Activated B cell treated with CpG ODN at 0.5 μM for 24 hours (primary cell): ENCODE data around the gene EVX2. TPM values are rescaled to one million over a fixed set of nuclear protein-coding genes. Genes with fewer than 3 reads are reported as not detected.
A peak's percentile ranks its signal among the peaks of the same experiment; 100 is the strongest.

Experiments used
- ATAC-seq: fragments of 200-7000 bp; cut with Tn5 transposase; one replicate; pipeline ENCODE4 v1.10.0; 2021; ENCODE audit warnings: low read depth, mild to moderate bottlenecking, moderate library complexity
- CTCF ChIA-PET: fragments of 350-600 bp; sonication (Branson Sonifier 250); formaldehyde crosslinking; loops from one replicate; lab custom pipeline; 2021; ENCODE audit warnings: antibody characterized with exemption; lab: Charles Lee
- POLR2A ChIA-PET: fragments of 350-600 bp; sonication (Branson Sonifier 250); formaldehyde crosslinking; loops from one replicate; lab custom pipeline; 2021; ENCODE audit warnings: antibody characterized with exemption; lab: Charles Lee
- DNase-seq: peaks from one replicate; pipeline ENCODE4 v3.0.0; 2022
- H3K27ac Mint-ChIP-seq: one replicate; pipeline ENCODE4 v1.8.0; 2020; ENCODE audit warnings: mixed read lengths
- H3K27me3 Mint-ChIP-seq: one replicate; pipeline ENCODE4 v1.8.0; 2021; ENCODE audit warnings: mixed read lengths
- H3K36me3 Mint-ChIP-seq: one replicate; pipeline ENCODE4 v1.8.0; 2021; ENCODE audit warnings: low read depth, mixed read lengths
- H3K4me1 Mint-ChIP-seq: one replicate; pipeline ENCODE4 v1.8.0; 2021; ENCODE audit warnings: mixed read lengths
- H3K4me3 Mint-ChIP-seq: one replicate; pipeline ENCODE4 v1.8.0; 2020; ENCODE audit warnings: mild to moderate bottlenecking, mixed read lengths
- H3K9me3 Mint-ChIP-seq: one replicate; pipeline ENCODE4 v1.8.0; 2020; ENCODE audit warnings: mixed read lengths
- intact Hi-C: fragments of 100-400 bp; cut with micrococcal nuclease; formaldehyde crosslinking; loops from one replicate; pipeline ENCODE4 v1.15.1; 2024
- total RNA-seq: library from RNA; stranded (reverse); gene quantifications from 2 replicates; pipeline ENCODE4 v1.2.3, GENCODE V29; 2022
- TF ChIP-seq, protein P1 (sequence below): fragments of 200-600 bp; IDR thresholded peaks from one replicate; pipeline ENCODE4 v1.8.0; 2022; ENCODE audit warnings: antibody characterized with exemption, mild to moderate bottlenecking

Gene EVX2
- total RNA-seq, 1 donor from 2014 or later: not detected

DNA sequence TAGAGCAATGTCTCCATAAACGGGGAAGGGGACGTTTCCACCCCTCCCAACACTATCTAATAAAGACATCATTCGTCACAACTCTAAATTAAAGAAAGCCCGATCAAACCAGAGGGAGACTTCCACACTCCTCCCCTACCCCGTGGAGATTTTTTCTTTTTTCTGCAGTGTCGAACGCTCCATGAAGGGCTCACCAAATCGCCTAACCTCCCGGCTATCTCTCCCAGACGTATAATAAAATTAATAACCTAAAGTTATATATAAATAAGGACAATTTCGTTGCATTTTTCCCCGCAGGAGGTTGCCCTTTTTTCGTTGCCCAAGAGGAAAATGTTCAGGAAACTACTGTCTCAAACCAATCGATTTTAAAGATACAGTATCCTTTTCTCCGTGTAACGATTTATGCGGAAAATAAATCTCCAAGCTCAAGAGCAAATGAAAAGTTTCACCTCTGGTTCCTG lies 2.4 kb downstream of the EVX2 start:
- Mint-ChIP-seq H3K27ac (peak overlapping the region; percentile 46), H3K4me3 (no peak overlapping the region), H3K27me3 (peaks cover 62% of the 10 kb centered on the region), H3K4me1 (peaks cover 7% of the 10 kb centered on the region), H3K36me3 (peaks cover 5% of the 10 kb centered on the region), H3K9me3 (peaks cover 2% of the 10 kb centered on the region)
- intact Hi-C loops: no loop called here
- ChIA-PET CTCF (interaction anchor here (1.1 kb wide), 1 partner anchor 46 kb away, joined by 3 read pairs; no protein-coding TSS in a partner anchor), POLR2A (no interaction called here)
- DNase-seq (no peak), ATAC-seq (no peak)
- TF ChIP-seq, protein P1, sequence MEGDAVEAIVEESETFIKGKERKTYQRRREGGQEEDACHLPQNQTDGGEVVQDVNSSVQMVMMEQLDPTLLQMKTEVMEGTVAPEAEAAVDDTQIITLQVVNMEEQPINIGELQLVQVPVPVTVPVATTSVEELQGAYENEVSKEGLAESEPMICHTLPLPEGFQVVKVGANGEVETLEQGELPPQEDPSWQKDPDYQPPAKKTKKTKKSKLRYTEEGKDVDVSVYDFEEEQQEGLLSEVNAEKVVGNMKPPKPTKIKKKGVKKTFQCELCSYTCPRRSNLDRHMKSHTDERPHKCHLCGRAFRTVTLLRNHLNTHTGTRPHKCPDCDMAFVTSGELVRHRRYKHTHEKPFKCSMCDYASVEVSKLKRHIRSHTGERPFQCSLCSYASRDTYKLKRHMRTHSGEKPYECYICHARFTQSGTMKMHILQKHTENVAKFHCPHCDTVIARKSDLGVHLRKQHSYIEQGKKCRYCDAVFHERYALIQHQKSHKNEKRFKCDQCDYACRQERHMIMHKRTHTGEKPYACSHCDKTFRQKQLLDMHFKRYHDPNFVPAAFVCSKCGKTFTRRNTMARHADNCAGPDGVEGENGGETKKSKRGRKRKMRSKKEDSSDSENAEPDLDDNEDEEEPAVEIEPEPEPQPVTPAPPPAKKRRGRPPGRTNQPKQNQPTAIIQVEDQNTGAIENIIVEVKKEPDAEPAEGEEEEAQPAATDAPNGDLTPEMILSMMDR: no peak

DNA sequence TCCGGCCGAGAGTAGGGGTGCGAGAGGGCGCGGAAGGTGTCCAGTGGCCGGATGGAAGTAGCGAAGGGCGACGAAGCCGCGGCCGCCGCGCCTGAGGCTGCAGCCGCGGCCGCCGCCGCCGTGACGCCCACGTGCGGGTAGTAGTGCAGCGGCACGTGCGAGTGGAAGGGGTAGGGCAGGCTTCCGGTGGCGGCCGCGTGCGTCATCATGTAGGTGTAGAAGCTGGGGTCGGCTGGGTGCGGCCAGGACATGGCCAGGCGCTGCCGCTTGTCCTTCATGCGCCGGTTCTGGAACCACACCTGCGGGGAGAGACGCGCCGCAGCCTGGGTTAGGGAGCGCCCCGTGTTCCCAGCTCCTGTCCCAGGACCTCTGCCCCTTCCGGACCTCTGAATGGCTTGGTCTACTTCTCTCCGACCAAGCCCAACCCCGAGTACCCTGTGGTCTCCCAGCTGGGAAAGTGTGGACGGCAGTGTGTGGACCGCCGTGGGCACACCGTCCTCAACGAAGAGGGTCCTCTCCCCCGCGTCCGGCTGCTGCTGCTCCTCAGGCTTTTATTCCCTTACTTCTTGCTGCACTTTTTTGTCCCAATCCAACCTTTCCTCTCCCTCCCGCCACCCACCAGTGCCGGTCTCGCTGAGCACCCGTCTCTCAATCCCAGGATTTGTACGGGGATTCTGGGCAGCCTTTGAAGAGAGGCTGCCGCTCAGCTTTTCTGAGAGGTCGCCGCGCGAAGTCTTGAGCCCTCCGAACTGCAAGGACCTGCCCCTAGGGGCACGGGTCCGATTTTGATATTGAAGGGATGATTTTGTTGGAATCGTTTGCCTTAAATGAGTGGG lies 3.0 kb downstream of the EVX2 start:
- intact Hi-C loops: no loop called here
- POLR2A ChIA-PET: no interaction called here
- peaks cover 2% of the 10 kb centered on the region for H3K9me3 Mint-ChIP-seq
- CTCF ChIA-PET: no interaction called here
- DNase-seq (no peak), ATAC-seq (no peak)
- peaks cover 7% of the 10 kb centered on the region for H3K4me1 Mint-ChIP-seq
- H3K4me3 Mint-ChIP-seq: peak overlapping the region; percentile 7
- TF ChIP-seq, protein P1: no peak
- H3K27me3 Mint-ChIP-seq: peaks cover 64% of the 10 kb centered on the region
- peaks cover 5% of the 10 kb centered on the region for H3K36me3 Mint-ChIP-seq
- H3K27ac Mint-ChIP-seq: peak overlapping the region; percentile 46

DNA sequence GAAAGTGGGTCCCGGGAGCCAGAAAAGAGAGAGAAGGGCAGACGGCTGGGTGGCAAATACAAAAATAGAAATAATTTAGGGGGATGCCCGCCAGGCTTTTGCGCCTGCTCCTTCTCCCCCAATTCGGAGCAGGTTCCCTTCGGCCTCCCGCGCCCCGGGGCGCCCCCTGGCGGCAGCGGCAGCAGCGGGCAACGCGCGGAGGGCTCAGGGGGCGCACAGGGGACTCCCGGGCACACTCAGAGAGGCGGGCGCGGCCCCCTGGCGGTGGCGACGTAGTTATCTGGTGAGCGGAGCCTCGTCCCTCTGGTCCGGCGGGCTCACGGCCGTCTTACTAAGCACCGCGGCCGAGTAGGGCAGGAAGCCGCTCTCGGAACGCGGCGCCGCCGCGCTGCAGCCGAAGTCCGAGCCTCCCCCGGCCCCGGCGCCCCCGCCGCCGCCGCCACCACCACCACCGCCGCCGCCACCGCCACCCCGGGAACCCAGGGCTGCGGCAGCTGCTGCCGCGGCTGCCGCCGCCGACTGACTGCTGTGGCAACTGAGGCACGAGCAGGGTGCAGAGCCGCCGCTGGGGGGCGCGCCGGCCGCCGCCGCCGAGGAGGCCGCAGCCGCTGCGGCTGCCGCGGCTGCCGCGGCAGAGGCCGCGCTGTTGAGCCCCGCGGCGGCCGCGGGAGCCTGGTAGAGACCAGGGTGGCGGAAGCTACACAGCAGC lies 3.8 kb downstream of the EVX2 start:
- H3K36me3 Mint-ChIP-seq: peaks cover 5% of the 10 kb centered on the region
- DNase-seq (no peak), ATAC-seq (no peak)
- peaks cover 7% of the 10 kb centered on the region for H3K4me1 Mint-ChIP-seq
- CTCF ChIA-PET: no interaction called here
- TF ChIP-seq, protein P1: no peak
- peaks cover 2% of the 10 kb centered on the region for H3K9me3 Mint-ChIP-seq
- intact Hi-C loops: loop anchor here (2.0 to 5.0 kb wide), 2 partner anchors 79 to 1743 kb away; no protein-coding TSS in a partner anchor
- POLR2A ChIA-PET: no interaction called here
- peaks cover 65% of the 10 kb centered on the region for H3K27me3 Mint-ChIP-seq
- peak overlapping the region; percentile 53 for H3K4me3 Mint-ChIP-seq
- H3K27ac Mint-ChIP-seq: peak overlapping the region; percentile 66

DNA sequence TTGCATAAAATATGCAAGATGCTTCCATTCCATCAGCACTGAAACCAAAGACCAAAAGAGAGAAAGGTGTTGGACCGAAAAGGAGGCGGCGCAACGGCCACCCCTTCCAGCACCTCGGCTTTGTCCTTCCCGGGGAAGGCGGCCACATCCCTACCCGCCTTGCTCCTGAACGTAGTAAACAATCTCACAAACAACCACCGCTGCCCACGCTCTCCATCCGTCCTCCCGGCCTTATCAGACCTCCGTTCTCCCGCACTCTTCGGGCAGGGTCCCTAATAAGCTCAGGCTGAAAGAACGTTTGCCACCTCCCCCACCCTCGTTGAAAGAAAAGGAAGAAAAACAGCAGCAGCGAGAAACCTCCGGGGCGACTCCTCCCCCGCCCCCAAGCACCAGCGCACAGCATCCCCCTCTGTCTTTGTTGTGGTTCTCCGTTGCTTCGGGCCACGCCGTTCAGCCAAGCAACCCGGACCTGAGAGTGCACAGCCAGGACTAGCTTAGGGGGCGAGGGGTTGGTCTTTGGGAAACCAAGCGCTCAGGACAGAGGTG lies 4.4 kb downstream of the EVX2 start:
- intact Hi-C loops: loop anchor here (2.0 to 5.0 kb wide), 2 partner anchors 79 to 1742 kb away; no protein-coding TSS in a partner anchor
- no peak for DNase-seq
- peaks cover 5% of the 10 kb centered on the region for H3K36me3 Mint-ChIP-seq
- peak overlapping the region; percentile 66 for H3K27ac Mint-ChIP-seq
- no peak for ATAC-seq
- ChIA-PET POLR2A (no interaction called here), CTCF (no interaction called here)
- H3K27me3 Mint-ChIP-seq: peaks cover 64% of the 10 kb centered on the region
- peaks cover 7% of the 10 kb centered on the region for H3K4me1 Mint-ChIP-seq
- peak overlapping the region; percentile 53 for H3K4me3 Mint-ChIP-seq
- TF ChIP-seq, protein P1: no peak
- peaks cover 2% of the 10 kb centered on the region for H3K9me3 Mint-ChIP-seq
